Natural killer cell treated with Interleukin-12 subunit alpha and Interleukin-12 subunit beta and Interleukin-15 and Interleukin-18, amount 100 ng/mL, for 72 hours (primary cell): ENCODE results near the gene PTPRD. TPM values are rescaled to one million over a fixed set of nuclear protein-coding genes. Genes with fewer than 3 reads are reported as not detected.

Experiments
- ATAC-seq, 2 donors: fragments of 150-1000 bp; cut with Tn5 transposase in 1 of 2; sonication (Bioruptor Pico), chemical (Tn5 transposase) in 1 of 2; 2 replicates each; pipeline ENCODE4 v1.10.0; 2021
- DNase-seq: peaks from one replicate; pipeline ENCODE4 v3.0.0; 2022; ENCODE audit warnings: low spot score
- H3K27ac Mint-ChIP-seq, 2 donors: 1 replicate in 1 of 2; 2 replicates in 1 of 2; pipeline ENCODE4 v1.8.0; 2022; ENCODE audit warnings: mixed read lengths in 2 of 2, mild to moderate bottlenecking in 1 of 2, moderate library complexity in 1 of 2
- H3K27me3 Mint-ChIP-seq, 2 donors: 1 replicate in 1 of 2; 2 replicates in 1 of 2; pipeline ENCODE4 v1.8.0; 2022; ENCODE audit warnings: mixed read lengths in 2 of 2
- H3K36me3 Mint-ChIP-seq: one replicate; pipeline ENCODE4 v1.8.0; 2022; ENCODE audit warnings: mixed read lengths
- H3K4me1 Mint-ChIP-seq, 2 donors: 1 replicate in 1 of 2; 2 replicates in 1 of 2; pipeline ENCODE4 v1.8.0; 2022; ENCODE audit warnings: low read depth in 2 of 2, mixed read lengths in 2 of 2, mild to moderate bottlenecking in 1 of 2
- H3K4me3 Mint-ChIP-seq: one replicate; pipeline ENCODE4 v1.8.0; 2022; ENCODE audit warnings: mixed read lengths
- H3K9me3 Mint-ChIP-seq: 2 replicates; pipeline ENCODE4 v1.8.0; 2022; ENCODE audit warnings: mixed read lengths
- total RNA-seq, 2 donors: library from RNA; stranded (reverse); gene quantifications; one replicate each; pipeline ENCODE4 v1.2.3, GENCODE V29; 2022

Gene PTPRD
- total RNA-seq, 2 donors from 2014 or later, result 0.53 to 3.7 TPM

DNA sequence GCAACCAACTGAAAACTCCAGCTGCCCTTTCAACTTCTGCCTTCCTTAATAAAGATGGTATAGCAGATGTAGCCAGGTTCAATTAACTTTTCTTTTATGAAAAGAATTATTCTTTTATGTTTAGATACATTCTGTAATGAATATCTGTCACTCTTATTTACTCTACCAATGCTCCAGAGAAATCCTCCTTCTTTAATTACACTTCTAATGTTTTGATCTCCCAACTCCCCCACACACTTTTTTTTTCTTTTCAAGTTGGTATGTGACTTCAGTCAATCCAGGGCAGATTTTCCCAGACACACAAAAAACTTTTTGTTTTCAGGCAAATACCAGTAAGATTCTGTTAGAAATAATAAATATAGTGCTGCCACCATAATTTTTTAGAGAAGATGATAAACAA, 1813.2 kb downstream of the PTPRD start:
- no peaks in the 10 kb centered on the region for H3K36me3 Mint-ChIP-seq
- DNase-seq, result no peak
- H3K9me3 Mint-ChIP-seq, result no peaks in the 10 kb centered on the region
- H3K27ac Mint-ChIP-seq, result no peak overlapping the region
- H3K27me3 Mint-ChIP-seq, result no peaks in the 10 kb centered on the region
- ATAC-seq, result no peak
- no peaks in the 10 kb centered on the region for H3K4me1 Mint-ChIP-seq
- no peak overlapping the region for H3K4me3 Mint-ChIP-seq

DNA sequence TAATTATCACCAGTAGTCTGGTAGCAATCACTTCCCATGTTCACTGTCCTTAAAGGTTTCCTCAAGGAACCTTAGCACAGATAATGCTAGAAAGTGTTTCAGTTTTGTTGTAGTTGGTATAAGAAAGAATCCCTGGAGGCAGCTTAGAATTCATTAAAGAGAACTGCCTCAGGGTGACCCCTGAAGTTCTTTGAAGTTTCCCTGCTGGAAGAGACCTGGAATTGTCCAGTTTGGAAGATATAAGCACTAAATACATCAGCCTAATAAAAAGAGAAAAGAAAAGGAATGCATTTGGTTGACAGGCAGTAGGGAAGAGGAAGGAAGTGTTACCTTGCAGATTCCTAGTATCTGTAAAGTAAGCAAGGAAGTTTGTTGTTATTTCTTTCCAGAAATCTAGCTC, 1813.6 kb downstream of the PTPRD start:
- Mint-ChIP-seq H3K36me3 (no peaks in the 10 kb centered on the region), H3K4me3 (no peak overlapping the region), H3K27me3 (no peaks in the 10 kb centered on the region), H3K4me1 (no peaks in the 10 kb centered on the region), H3K27ac (no peak overlapping the region), H3K9me3 (no peaks in the 10 kb centered on the region)
- no peak for DNase-seq
- ATAC-seq, result no peak

GRCh38 chr9:8784838-8785237, 1828.0 kb downstream of the PTPRD start:
- Mint-ChIP-seq H3K27ac (no peak overlapping the region), H3K27me3 (no peaks in the 10 kb centered on the region), H3K9me3 (no peaks in the 10 kb centered on the region), H3K4me1 (no peaks in the 10 kb centered on the region), H3K4me3 (no peak overlapping the region), H3K36me3 (no peaks in the 10 kb centered on the region)
- DNase-seq, result no peak
- no peak for ATAC-seq

- ATAC-seq, result no peak
- Mint-ChIP-seq H3K36me3 (no peaks in the 10 kb centered on the region), H3K27ac (no peak overlapping the region), H3K9me3 (peaks cover under 1% of the 10 kb centered on the region), H3K4me3 (no peak overlapping the region), H3K27me3 (no peaks in the 10 kb centered on the region), H3K4me1 (no peaks in the 10 kb centered on the region)
- DNase-seq, result no peak
Measured at GRCh38 chr9:8783941-8784340, 1828.9 kb downstream of the PTPRD start.

GRCh38 chr9:8782237-8782636, 1830.6 kb downstream of the PTPRD start:
- H3K27ac Mint-ChIP-seq, result no peak overlapping the region
- no peak overlapping the region for H3K4me3 Mint-ChIP-seq
- no peaks in the 10 kb centered on the region for H3K36me3 Mint-ChIP-seq
- peaks cover 2% of the 10 kb centered on the region for H3K9me3 Mint-ChIP-seq
- no peaks in the 10 kb centered on the region for H3K27me3 Mint-ChIP-seq
- DNase-seq, result no peak
- no peaks in the 10 kb centered on the region for H3K4me1 Mint-ChIP-seq
- ATAC-seq, result no peak

GRCh38 chr9:8781458-8781857, 1831.3 kb downstream of the PTPRD start:
- H3K9me3 Mint-ChIP-seq, result peaks cover 2% of the 10 kb centered on the region
- no peaks in the 10 kb centered on the region for H3K4me1 Mint-ChIP-seq
- ATAC-seq (no peak), DNase-seq (no peak)
- H3K4me3 Mint-ChIP-seq, result no peak overlapping the region
- no peaks in the 10 kb centered on the region for H3K27me3 Mint-ChIP-seq
- no peak overlapping the region for H3K27ac Mint-ChIP-seq
- H3K36me3 Mint-ChIP-seq, result no peaks in the 10 kb centered on the region

- Mint-ChIP-seq H3K4me3 (no peak overlapping the region), H3K36me3 (no peaks in the 10 kb centered on the region), H3K27ac (no peak overlapping the region), H3K4me1 (no peaks in the 10 kb centered on the region), H3K27me3 (no peaks in the 10 kb centered on the region), H3K9me3 (peaks cover 2% of the 10 kb centered on the region)
- no peak for ATAC-seq
- no peak for DNase-seq
Measured at GRCh38 chr9:8780386-8780785, 1832.4 kb downstream of the PTPRD start.

DNA sequence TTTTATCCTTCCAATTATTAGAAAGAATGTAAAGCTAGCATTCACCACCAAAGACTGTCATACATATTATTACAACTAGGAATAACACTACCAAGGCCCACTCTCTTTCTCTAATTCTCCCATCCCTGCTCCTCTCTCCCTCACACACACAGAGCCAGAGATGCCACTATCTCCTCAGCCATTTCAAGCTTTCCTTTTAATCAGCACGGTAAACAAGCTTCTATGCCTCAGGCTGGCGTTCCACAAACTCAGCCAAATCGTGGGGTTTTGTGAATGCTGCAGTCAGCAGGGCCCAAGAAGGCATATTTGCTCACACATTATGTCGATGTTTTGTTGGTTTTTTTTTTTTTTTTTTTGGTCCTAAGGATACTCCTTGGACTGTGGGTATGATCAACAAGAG, 1833.3 kb downstream of the PTPRD start:
- H3K27me3 Mint-ChIP-seq, result no peaks in the 10 kb centered on the region
- H3K4me1 Mint-ChIP-seq, result no peaks in the 10 kb centered on the region
- H3K9me3 Mint-ChIP-seq, result peaks cover 2% of the 10 kb centered on the region
- H3K27ac Mint-ChIP-seq, result no peak overlapping the region
- no peaks in the 10 kb centered on the region for H3K36me3 Mint-ChIP-seq
- H3K4me3 Mint-ChIP-seq, result no peak overlapping the region
- DNase-seq (no peak), ATAC-seq (no peak)

- Mint-ChIP-seq H3K36me3 (no peaks in the 10 kb centered on the region), H3K27me3 (no peaks in the 10 kb centered on the region), H3K27ac (no peak overlapping the region), H3K4me3 (no peak overlapping the region), H3K9me3 (peaks cover 2% of the 10 kb centered on the region), H3K4me1 (no peaks in the 10 kb centered on the region)
- no peak for ATAC-seq
- no peak for DNase-seq
Measured at GRCh38 chr9:8778356-8778755, 1834.4 kb downstream of the PTPRD start.

DNA sequence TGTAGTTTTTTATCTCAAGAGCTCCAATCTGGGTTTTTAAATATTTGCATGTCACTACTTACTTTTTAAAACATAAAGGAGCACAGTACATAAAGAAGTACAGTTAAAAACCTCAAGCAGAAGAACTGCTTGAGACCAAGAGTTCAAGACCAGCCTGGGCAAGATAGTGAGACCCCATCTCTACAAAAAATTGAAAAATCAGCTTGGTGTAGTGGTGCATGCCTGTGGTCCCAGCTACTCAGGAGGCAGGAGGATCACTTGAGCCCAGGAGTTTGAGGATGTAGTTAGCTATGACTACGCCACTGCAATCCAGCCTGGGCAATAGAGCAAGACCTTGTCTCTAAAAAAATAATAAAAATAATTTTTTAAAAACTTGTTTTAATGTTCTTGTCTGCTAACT, 1840.5 kb downstream of the PTPRD start:
- DNase-seq, result no peak
- no peaks in the 10 kb centered on the region for H3K27me3 Mint-ChIP-seq

GRCh38 chr9:8769153-8769552, 1843.6 kb downstream of the PTPRD start:
- no peak overlapping the region for H3K4me3 Mint-ChIP-seq
- no peak overlapping the region for H3K27ac Mint-ChIP-seq
- DNase-seq (no peak), ATAC-seq (no peak)
- H3K4me1 Mint-ChIP-seq, result no peaks in the 10 kb centered on the region
- H3K27me3 Mint-ChIP-seq, result no peaks in the 10 kb centered on the region
- H3K36me3 Mint-ChIP-seq, result no peaks in the 10 kb centered on the region
- H3K9me3 Mint-ChIP-seq, result no peaks in the 10 kb centered on the region

More for the DNA sequence above, 1840.5 kb downstream of the PTPRD start:
- Mint-ChIP-seq H3K27ac (no peak overlapping the region), H3K4me3 (no peak overlapping the region), H3K9me3 (no peaks in the 10 kb centered on the region), H3K4me1 (no peaks in the 10 kb centered on the region), H3K36me3 (no peaks in the 10 kb centered on the region)
- no peak for ATAC-seq

DNA sequence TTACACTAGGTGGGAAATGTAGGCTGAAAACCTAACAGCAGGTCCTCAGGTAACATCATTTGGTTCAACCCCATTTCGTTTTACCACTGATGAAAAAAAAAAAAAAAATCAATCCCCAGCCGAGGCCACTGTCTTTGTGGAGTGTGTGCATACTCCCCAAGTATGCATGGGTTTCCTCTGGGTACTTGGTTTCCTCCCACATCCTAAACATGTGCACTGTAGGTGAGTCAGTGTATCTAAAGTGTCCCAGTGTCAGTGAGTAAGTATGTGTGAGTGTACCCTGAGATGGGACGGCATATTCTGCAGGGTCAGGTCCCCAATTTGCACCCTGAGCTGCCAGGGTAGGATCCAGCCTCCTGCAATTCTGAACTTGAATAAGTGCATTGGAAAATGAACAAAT, 1846.7 kb downstream of the PTPRD start:
- Mint-ChIP-seq H3K4me1 (no peaks in the 10 kb centered on the region), H3K9me3 (no peaks in the 10 kb centered on the region), H3K4me3 (no peak overlapping the region), H3K36me3 (no peaks in the 10 kb centered on the region), H3K27ac (no peak overlapping the region), H3K27me3 (no peaks in the 10 kb centered on the region)
- ATAC-seq, result no peak
- no peak for DNase-seq

GRCh38 chr9:8764051-8764450, 1848.8 kb downstream of the PTPRD start:
- DNase-seq, result no peak
- H3K27me3 Mint-ChIP-seq, result no peaks in the 10 kb centered on the region
- peaks cover 5% of the 10 kb centered on the region for H3K9me3 Mint-ChIP-seq
- no peaks in the 10 kb centered on the region for H3K4me1 Mint-ChIP-seq
- no peak overlapping the region for H3K27ac Mint-ChIP-seq
- H3K36me3 Mint-ChIP-seq, result no peaks in the 10 kb centered on the region
- no peak for ATAC-seq
- no peak overlapping the region for H3K4me3 Mint-ChIP-seq

- H3K4me1 Mint-ChIP-seq, result no peaks in the 10 kb centered on the region
Measured at GRCh38 chr9:8762479-8763085, 1850.2 kb downstream of the PTPRD start.

More at GRCh38 chr9:8762479-8763085, 1850.2 kb downstream of the PTPRD start:
- no peaks in the 10 kb centered on the region for H3K36me3 Mint-ChIP-seq
- DNase-seq, result no peak
- peaks cover 5% of the 10 kb centered on the region for H3K9me3 Mint-ChIP-seq
- no peak for ATAC-seq
- H3K4me3 Mint-ChIP-seq, result no peak overlapping the region
- no peak overlapping the region for H3K27ac Mint-ChIP-seq
- no peaks in the 10 kb centered on the region for H3K27me3 Mint-ChIP-seq
